ENCODE measurements around the gene COX17.

- TF ChIP-seq POLR2A (IDR thresholded peaks at IDR 0.05), result no peak
- TF ChIP-seq, protein P1, sequence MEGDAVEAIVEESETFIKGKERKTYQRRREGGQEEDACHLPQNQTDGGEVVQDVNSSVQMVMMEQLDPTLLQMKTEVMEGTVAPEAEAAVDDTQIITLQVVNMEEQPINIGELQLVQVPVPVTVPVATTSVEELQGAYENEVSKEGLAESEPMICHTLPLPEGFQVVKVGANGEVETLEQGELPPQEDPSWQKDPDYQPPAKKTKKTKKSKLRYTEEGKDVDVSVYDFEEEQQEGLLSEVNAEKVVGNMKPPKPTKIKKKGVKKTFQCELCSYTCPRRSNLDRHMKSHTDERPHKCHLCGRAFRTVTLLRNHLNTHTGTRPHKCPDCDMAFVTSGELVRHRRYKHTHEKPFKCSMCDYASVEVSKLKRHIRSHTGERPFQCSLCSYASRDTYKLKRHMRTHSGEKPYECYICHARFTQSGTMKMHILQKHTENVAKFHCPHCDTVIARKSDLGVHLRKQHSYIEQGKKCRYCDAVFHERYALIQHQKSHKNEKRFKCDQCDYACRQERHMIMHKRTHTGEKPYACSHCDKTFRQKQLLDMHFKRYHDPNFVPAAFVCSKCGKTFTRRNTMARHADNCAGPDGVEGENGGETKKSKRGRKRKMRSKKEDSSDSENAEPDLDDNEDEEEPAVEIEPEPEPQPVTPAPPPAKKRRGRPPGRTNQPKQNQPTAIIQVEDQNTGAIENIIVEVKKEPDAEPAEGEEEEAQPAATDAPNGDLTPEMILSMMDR (IDR thresholded peaks at IDR 0.05), result no peak
- TF ChIP-seq EP300 (IDR thresholded peaks at IDR 0.05), result no peak
Measured at GRCh38 chr3:119635719-119636118, 41.5 kb downstream of the COX17 start.
